GM19239 (cell line): ENCODE results near the gene VSIG10L2.
"Not testable (repeated sequence)": the region's sequence is repeated elsewhere in the genome, so short reads cannot be mapped to it uniquely, and the experiment has no call there.

Source experiments
- DNase-seq: peaks from one replicate; pipeline ENCODE4 v3.0.0; 2011; ENCODE audit warnings: low spot score; ENCODE audit not compliant: insufficient read length
- FAIRE-seq: peaks from 2 replicates; lab custom pipeline; 2011; peaks lifted over from hg19 to GRCh38; lab: Jason Lieb, UNC

The VSIG10L2 gene

DNA sequence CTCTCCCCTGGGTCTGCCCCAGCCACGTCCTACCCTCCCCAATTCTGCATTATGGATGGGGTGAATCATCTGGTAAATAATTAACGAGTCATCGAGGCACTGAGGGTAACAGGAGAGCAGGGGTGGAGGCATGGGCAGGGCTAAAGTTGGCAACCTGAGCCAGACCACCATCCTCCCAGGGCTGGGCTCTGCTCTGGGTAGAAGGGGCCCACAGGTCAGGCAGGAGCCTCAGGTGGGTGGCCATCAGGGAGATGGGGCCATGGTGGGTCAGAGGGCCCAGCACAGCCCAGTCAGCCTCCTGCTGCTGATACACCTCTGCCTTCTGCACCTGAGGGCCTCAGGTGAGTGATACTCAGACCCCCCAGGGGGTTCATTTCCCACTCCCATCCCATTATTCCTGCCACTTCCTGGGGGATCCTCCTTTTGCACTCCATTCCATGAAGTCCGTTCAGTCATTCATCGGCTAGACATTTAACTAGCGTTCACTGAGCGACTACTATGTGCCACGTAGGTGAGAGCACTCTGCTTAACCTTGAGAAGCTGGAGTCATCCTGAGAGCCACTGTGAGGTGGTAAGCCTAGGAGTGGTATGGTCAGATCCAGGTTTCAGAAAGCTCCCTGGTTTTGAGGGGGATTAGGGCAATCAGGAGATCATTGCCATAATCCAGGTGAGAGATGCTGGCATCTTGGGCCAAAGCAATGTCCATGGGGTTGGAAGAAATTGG lies at the start of gene VSIG10L2:
VSIG10L2 (plus strand) TSS at position 248 of the 724 bp plus-strand sequence; CDS start at position 260, 12 bp downstream.
- FAIRE-seq, result no peak
- no peak for DNase-seq

DNA sequence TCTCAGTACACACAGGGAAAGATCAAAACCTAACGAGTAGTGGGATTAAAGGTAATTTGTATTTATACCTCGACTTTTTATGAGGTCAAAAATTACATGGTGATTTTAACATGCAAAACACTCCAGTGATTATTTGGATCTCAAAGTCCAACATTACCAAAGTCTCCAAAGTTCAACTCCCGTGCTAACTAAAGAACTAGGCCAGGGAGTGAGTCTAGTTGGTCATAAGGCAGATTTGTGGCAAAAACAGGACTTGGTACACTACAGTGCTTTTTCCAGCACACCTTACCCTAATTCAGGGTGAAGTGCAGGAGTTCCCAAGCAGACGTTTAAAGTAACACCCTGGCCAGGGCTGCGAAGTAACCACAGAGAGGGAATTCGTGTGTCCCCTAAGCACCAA lies 44.0 kb upstream of the VSIG10L2 start:
- FAIRE-seq (no peak), DNase-seq (no peak)

DNA sequence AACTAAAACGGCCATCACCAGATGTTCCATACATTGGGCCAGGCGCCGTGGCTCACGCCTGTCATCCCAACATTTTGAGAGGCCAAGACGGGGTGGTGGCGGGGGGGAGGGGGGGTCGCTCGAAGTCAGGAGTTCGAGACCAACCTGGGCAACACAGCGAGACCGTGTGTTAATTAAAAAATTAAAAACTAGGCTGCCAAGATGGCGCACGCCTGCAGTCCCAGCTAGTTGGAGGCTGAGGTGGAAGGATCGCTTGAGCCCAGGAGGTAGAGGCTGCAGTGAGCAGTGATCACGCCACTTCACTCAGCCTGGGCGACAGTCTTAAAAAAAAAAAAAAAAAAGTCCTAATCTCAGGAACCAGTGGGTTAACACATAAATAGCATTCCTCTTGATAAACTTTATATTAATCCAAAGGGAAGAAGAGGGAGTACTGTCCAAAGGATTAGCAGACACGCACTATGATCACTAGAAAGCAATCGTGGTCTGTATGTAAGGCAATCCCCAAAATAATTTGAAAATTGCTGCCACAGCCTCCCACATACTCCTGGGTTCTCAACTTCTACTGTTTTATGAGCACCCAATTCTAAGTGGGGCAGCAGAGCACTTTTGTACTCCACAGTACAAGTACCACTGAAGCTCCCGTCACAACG lies 43.4 kb upstream of the VSIG10L2 start:
- DNase-seq (no peak), FAIRE-seq (no peak)

DNA sequence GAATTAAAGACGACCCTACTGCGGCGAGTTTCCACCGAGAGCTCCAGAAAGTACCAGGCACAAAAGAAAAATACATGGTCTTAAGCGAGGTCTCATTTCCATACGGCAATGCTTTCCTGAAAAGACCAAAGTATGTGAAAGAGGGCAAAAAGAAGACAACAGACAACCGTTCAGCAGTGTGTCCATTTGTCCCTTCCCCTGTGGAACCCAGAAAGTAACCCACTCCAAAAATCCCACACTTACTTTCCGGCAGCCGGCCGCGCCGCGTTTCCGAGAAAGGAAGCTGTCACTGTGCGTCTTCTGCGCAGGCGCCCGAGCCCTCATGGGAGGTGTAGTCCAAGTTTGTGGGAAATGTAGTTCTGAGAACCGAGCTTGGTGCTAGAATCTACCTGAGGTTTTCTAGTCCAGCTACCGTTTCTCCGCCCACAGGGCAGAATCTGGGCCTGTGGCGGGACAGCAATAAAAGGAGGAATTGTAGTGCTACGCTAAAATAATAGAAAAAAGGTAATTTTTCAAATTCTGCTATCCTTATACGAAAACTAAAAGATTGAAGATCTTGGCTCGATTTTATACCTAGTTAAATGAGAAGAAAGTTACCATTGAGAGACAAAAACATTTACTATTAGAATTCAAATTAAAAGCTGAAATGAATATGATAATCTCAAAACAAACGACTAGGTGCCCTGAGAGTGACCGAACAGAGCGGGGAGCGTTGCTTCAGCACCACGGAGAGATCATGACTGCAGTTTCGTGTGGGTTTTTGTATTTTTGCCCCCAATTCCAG lies 42.7 kb upstream of the VSIG10L2 start, which contains the start of gene PUS3:
PUS3 (minus strand) TSS at position 280 of the 784 bp plus-strand sequence. CDS start 6,922 bp downstream, outside the sequence.
- DNase-seq (peak; percentile 84), FAIRE-seq (peak; percentile 99)

DNA sequence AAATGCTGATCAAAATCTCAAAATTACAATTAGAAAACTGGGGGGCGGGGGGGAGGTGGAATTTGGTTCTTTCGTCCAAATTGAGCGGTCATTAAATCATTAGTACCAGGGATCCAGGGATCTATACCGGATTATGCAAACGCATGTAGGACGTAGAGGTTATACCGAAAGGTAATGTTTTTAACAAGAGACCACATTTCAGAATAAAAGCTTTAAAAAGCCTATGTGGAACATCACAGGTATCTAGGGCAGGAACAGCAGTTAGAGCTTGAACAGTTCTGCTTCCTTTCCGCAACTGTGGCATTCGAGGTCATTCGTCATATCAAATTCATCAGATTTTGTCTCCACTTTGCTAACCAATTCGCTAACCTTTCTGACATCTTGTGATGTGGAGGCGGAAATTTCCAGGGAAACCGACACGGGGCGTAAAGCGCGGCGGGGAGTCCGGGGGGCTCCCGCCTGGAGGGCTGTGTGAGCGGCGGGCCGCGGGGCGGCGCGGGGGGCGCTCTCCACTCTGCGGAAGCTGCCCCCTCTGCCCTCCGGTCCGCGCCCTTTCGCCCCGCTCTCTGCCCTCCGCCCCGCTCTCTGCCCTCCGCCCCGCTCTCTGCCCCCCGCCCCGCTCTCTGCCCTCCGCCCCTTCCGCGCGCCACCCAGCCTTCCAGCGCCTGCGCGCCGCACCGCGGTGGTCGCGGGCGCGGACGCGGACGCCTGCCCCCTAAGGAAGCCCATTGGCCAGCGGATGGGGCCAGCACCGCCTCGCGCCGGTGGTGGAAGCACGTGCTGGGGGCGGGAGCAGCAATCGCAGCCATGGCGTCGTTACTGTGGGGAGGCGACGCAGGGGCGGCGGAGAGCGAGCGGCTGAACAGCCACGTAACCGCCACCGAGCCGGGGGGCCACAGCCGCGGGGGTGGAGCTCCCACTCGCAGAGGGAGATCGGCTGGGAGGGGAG lies 41.9 kb upstream of the VSIG10L2 start, which contains the start of gene DDX25:
DDX25 (plus strand) TSS at position 798 of the 949 bp plus-strand sequence; CDS start at position 808, 10 bp downstream.
- DNase-seq (no peak), FAIRE-seq (no peak)

DNA sequence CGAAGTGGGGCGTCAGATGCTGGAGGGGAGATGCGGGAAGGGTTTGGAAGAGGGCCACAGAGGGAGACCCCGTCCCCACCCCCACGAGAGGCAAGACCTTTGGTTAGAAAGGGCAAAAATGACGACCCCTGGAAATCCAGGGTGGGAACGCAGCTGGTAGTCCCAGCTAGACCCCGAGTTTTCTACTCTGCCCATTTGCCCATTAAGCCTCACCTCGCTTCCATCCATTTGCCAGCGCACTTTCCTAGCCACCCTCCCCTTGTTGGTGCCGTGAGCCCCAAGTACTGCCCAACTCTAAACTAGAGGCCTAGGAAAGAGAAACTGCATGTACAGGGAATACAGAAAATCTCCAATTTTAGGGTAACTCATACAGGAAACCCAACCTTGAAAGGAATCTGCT lies 41.2 kb upstream of the VSIG10L2 start:
- DNase-seq (no peak), FAIRE-seq (no peak)

DNA sequence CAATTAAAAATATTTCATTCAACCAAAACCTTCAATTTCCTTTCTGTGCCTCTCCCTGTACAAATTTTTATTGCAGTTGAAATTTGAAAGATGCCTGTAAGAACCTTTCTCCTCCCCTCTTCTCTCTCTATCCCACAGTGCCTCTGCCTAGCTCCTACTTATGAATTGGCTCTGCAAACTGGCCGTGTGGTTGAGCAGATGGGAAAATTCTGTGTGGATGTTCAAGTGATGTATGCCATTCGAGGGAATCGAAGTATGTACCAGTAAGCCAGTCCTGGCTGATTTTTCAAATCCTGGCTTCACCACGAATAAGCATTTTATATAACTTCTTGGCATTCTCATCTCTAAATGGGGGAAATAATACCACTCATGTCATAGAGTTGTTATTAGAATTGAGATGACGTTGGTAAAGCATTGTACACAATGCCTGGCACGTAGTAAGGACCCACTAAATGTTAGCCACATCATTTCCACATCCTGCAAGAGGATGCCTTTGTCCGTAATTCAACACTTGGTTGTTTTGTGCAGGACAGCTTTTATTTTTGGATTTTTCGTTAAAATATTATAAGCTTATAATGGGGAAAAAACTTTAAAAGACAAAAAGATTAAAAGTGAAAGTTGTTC lies 35.5 kb upstream of the VSIG10L2 start:
- no peak for DNase-seq
- no peak for FAIRE-seq

DNA sequence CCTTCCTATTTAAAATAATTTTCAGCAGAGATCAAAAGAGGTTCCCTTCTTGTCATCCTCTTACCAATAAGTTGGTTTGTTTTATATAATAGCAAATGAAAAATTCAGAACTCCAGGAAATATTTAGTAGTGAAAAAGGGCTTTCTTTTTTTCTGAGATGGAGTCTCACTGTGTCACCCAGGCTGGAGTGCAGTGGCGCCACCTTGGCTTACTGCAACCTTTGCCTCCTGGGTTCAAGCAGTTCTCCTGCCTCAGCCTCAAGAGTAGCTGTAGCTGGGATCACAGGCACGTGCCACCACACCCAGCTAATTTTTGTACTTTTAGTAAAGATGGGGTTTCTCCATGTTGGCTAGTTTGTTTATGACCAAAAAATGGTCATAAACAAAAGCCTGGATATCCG lies 31.2 kb upstream of the VSIG10L2 start:
- not testable (repeated sequence) for FAIRE-seq, DNase-seq

DNA sequence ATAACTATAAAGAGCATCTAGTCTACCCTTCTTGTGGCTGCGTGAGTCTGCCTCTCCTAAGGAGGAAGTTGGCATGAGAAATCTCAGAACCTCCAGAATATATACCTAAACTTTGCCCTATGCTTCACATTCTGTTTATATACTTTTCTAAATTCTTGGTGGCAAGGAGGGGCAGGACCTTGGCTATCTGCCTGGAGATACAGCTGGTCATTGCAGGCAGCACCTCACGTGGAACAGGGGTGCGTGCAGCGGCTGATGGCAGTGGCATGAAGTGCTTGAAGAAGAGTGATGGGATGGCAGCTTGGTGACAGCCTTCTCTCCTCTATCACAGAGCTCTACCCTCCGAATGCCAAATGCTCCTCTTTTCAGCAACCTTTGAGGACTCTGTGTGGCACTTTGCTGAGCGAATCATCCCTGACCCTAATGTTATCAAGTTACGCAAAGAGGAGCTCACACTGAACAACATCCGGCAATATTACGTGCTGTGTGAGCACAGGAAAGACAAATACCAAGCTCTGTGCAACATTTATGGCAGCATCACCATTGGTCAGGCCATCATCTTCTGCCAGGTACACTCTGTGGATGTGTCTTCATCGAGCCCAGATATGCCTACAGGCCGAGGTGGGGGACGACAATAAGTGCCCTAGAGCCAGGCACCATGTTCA lies 29.0 kb upstream of the VSIG10L2 start:
- DNase-seq, result no peak
- no peak for FAIRE-seq

DNA sequence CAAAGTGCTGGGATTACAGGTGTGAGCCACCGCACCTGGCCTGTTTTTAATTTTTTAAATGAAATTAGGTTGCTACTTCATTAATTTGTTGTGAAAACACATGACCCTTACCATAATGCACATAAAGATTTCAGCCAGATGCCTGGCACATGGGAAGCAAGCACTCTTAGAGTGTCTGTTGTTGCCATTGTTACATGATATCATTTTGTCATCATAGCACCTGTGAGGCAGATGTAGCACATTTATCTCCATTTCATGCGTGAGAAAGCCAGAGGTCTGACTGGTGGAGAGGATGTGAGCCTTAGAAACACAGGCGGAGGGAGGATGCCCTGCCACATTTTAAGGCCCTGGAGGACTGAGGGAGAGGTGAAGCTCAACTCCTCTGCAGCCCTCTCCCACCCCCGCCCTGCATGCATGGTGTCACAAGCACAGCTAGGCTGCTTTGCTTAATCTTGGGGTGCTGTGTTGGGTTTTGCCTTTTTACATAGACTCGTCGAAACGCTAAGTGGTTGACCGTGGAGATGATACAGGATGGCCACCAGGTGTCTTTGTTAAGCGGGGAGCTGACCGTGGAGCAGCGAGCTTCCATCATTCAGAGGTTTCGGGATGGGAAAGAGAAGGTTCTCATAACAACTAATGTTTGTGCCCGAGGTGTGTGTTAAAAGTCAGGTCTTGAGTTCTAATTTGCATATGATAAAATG lies 27.6 kb upstream of the VSIG10L2 start:
- DNase-seq (no peak), FAIRE-seq (no peak)

DNA sequence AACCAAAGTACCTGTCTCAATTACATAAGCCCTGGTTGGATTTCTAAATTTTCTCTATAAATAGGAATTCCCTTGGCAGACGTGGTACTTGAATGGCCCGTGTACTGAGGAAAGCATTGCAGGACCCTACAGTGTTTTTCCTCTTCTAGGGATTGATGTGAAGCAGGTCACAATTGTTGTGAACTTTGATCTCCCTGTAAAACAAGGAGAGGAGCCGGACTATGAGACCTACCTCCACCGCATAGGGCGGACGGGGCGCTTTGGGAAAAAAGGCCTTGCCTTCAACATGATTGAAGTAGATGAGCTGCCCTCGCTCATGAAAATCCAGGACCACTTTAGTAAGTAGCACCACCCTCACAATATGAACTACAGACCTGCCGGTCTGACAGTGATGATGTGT lies 24.8 kb upstream of the VSIG10L2 start:
- DNase-seq, result no peak
- no peak for FAIRE-seq

DNA sequence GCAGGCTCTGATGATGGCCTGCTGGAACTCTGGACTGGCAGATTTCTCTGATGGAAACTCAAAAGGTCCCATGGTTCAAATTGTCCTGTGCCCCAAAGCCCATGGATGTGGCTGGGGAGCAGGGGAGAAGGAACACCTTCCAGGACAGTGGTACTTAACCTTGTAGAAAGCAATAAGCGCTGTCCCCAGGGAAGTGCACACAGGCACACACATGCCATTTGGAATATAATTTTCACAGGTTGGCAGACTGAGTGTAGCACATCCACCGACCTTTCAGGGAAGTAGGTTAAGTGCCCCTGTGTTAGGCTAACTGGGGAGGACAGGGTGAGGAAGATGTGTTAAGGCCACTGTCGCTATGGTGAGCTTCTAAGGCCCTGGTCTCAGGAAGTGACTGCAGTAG lies 23.7 kb upstream of the VSIG10L2 start:
- DNase-seq, result no peak
- FAIRE-seq, result no peak

DNA sequence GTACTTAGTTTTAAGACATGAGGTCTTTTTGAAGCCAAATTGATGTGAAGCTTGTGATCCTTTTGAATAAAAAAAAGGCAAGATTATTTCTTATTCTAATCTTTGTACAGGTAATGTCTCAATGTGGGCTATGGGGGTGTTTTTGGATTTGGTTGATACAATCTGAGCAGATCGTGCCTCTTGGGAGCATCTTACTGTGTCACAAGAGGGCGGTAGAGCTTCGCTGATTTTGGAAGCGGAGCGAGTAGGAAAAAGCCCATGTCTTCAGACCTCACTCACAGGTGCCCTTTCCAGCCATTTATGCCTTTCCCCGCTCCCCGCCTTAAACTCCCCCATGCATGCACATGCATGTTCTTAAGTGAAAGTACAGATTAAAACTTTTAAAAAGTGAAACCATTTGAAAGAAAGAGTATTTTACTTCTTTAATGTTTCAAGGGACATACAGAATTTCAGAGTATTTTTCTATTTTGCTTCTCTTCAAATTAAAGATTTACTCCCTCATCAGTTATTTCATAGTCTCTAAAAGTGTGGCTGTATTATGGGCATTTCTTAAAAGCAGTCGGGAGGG lies 22.7 kb upstream of the VSIG10L2 start:
- FAIRE-seq (peak; percentile 86), DNase-seq (peak; percentile 56)

DNA sequence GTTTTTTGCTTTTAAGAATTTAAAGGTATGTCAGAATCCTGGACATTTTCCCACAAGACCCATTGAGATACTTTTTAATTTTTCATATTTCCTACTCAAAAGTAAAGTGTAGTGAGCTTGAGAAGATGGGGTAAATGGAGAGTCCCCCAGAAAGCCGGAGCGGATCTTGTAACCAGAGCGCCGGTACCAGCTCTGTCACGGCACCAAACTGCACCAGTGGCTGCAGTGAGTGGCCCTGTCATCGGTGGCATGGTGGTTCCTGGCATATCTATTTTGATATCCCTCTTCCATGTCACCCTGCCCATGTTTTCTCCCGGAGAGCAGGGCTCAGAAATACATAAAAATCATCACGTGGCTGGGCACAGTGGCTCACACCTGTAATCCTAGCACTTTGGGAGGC lies 22.2 kb upstream of the VSIG10L2 start:
- DNase-seq (no peak), FAIRE-seq (no peak)

DNA sequence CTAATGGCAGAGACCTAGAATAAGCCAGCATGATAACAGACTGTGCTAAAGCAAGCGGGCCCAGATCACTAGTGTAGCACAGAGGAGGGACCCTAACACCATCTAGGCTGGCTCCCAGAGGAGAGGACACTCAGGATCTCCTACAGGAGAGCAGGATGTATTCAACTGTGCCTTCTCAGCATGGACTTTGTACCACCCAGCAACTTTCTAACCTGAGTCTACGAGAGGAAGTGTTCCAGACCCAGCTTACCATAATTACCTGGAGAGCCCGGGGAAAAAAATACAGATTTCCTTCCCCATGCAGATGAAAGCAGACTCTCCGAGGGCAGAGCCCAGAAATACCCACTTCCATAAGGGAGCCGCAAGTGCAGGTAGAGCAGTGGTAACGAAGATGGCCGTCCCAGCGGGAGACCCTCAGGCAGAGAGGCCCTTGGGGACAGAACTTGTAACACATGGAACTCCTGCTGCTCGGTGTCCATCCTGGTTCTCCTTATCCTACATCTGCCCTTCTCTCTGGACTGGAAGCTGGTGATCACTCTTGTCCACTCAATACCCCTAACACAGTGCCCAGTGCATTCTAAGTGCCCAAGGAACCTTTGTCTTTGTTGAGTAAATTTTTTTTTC lies 21.3 kb upstream of the VSIG10L2 start:
- no peak for FAIRE-seq
- DNase-seq, result no peak

DNA sequence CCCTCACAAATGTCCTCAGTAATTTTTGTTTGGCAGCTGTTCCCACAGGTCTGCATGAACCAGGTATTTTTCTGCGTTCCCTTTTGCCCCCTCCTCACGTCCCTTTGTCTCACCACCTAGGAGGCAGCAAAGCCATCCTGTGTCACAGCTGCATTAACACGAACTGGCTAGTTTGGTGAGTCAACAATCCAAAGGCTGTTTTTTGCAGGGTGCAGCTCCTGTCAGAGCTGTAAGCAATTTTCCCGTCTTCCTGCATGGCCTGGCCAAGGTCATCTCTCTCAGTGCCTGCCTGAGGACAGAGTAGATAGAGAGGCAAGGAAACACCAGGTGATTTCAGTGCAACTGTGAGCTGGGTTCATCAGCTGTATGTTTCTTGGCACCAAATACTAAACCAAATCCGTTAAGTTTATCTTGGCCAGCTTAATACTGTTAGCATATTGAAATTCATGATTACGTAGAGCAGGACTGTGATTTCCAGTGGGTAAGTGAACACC lies 20.6 kb upstream of the VSIG10L2 start:
- no peak for DNase-seq
- FAIRE-seq, result no peak

DNA sequence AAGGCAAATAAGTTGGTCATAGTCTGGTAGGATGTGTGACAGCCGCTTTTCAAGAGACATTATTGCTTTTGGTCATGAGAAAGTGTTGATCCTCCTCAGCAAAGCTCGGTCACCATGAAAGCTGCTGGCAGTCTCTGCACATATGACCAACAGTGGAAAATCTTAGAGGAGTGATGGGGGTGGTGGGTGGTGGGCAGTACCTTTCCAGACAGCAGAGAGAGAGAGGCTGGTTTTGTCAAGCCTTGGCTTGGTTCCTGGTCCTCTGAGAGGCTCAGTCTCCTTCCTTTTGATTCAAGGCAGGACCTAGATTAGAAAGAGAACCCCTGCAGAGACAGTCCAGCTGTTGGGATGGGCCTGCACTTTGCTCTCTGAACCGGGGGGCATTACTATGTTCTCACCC lies 20.0 kb upstream of the VSIG10L2 start:
- DNase-seq, result no peak
- no peak for FAIRE-seq
